Renal pelvis (tissue), 4 donors: Measurements from ENCODE around the gene KLHDC7B. TPM values are rescaled to one million over a fixed set of nuclear protein-coding genes. Genes with fewer than 3 reads are reported as not detected.

Experiments
- DNase-seq: peaks from one replicate; pipeline ENCODE4 v3.0.0-alpha.2; 2013
- polyA plus RNA-seq, 3 donors: library from polyadenylated mRNA; unstranded; fragments of 120-200 nt; gene quantifications; one replicate each; pipeline ENCODE4 v1.2.1, GENCODE V29; 2013; ENCODE audit not compliant: insufficient read length in 3 of 3

The KLHDC7B gene
- polyA plus RNA-seq, 3 donors, result 0.04 to 0.30 TPM; not detected in 1

DNA sequence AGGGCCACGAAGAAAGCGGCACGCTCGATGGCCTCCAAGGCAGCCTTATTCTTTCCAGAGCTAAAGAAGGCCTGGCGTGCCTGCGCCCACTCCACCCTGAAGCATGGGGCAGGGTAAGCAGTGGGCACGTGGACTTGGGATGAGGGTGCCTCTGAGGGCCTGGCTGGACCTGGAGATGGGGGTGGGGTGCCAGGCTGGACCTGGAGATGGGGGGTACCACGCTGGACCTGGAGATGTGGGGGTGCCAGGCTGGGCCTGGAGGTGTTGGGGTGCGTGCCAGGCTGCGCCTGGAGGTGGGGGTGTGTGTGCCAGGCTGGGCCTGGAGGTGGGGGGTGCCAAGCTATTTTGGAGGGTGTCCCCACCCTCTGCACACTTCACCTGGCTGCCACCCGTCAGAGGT, 27.3 kb downstream of the KLHDC7B start:
- no peak for DNase-seq

GRCh38 chr22:50573491-50574382, 28.0 kb downstream of the KLHDC7B start:
- no peak for DNase-seq

- no peak for DNase-seq
Measured at GRCh38 chr22:50574383-50574755, 28.7 kb downstream of the KLHDC7B start.

GRCh38 chr22:50575426-50575941, 29.8 kb downstream of the KLHDC7B start:
- no peak for DNase-seq

GRCh38 chr22:50576070-50576469, 30.4 kb downstream of the KLHDC7B start:
- DNase-seq, result peak; percentile 52

- DNase-seq, result no peak
Measured at GRCh38 chr22:50576806-50577696, 31.4 kb downstream of the KLHDC7B start.

DNA sequence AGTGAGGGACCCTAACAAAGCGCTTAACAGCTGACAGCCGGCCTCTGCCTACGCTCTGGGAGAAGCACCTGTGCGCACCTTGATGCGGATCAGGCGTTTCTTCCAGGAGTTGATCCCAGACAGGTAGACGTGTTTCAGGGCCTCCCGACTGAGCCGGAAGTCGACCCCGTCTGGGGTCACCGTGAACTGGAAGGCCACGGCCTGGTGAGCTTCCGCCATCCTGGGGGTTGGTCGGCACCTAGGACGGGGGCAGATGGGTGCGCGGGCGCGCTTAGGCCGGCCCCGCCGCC, 31.9 kb downstream of the KLHDC7B start:
- DNase-seq, result no peak

GRCh38 chr22:50577987-50578775, 32.5 kb downstream of the KLHDC7B start, which contains the start of gene CPT1B:
CPT1B (minus strand) TSS chr22:50578427; CDS start chr22:50577915, 512 bp downstream.
- DNase-seq, result no peak

- DNase-seq, result no peak
Measured at GRCh38 chr22:50578776-50579310, 33.1 kb downstream of the KLHDC7B start.

GRCh38 chr22:50579752-50580151, 34.1 kb downstream of the KLHDC7B start:
- DNase-seq, result no peak

DNA sequence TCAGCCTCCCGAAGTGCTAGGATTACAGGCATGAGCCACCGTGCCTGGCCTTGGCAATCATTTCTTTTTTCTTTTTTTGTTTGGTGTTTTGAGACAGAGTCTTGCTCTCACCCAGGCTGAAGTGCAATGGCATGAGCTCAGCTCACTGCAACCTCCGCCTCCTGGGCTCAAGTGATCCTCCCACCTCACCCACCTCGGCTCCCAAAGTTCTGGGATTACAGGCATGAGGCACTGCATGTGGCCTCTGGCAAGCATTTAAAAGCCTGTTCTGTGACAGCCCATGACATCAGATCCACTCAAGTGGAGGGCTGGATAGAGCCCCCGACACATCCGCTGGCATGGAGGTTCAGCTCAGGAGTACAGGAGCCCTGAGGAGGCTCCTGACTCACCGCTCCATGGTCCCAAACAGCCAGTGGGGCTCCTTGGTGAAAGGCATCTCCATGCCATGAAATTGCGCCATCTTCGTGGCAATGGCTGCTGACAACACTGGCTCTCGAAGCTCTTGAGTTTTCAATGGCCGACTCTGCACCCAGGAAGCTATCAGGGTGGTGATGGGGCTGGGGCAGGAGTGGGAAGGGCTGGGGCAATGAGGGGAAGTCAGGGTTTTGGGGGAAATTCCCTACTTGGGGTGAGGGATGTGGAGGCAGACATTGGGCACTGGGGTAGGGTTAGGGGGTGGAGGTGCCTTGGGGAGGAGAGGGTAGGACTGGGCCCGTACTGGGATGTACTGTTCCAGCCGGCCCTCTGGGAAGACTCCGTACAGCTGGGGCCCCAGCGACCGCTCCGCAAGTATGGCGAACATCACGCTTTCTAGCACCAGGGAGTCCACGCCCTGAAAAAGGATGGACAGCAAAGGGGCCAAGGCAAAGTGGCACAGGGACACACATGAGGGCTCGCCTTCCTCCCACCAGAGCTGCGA, 35.6 kb downstream of the KLHDC7B start:
- no peak for DNase-seq

DNA sequence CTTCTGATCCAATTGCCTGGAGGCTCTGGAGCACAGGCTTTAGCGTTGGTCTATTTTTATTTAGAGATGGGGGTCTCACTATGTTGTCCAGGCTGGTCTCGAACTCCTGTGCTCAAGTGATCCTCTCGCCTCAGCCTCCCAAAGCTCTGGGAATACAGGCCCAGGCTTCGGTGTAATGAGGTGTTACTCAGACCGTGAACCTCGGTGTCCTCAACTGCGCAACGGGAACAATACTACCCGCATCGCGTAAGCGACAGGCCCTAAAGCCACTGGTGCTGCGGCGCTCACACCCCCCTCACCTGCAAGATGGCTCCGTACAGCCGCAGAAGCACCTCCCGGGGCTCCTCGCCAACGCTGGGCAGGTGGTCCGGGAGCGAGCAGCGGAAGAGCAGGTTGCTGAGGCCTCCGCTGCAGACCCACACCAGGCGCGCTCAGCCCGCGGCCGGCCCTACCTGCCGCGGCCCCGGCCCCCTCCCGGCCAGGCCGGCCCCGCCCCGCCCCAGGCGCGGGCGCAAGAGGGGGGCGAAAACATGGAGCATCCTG, 36.3 kb downstream of the KLHDC7B start:
- no peak for DNase-seq

- peak; percentile 98 for DNase-seq
Measured at GRCh38 chr22:50582493-50583293, 37.0 kb downstream of the KLHDC7B start, which contains the start of gene CHKB. CHKB (minus strand) TSS chr22:50582849; CDS start chr22:50582781, 68 bp downstream.

GRCh38 chr22:50583294-50583861, 37.7 kb downstream of the KLHDC7B start:
- no peak for DNase-seq

- DNase-seq, result no peak
Measured at GRCh38 chr22:50584106-50585096, 38.7 kb downstream of the KLHDC7B start.

DNA sequence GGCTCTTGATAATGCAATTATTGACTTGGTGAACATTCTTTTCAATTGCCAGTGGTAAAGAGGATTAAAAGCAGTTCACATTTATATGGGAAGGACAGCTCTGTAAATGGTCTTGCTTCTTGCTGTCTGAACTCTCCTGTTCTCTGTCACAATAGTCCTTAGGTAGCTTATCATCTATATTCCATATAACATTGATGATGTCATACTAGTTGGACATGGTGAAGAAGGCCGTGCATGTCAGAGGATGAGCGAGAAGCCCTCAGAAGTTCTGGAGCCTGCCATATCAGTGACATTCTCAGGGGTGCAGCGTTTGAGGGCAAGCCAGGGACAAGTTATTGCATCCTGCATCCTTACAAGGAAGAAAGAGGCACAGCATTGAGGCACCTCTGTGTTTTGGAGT, 39.5 kb downstream of the KLHDC7B start:
- DNase-seq, result no peak

DNA sequence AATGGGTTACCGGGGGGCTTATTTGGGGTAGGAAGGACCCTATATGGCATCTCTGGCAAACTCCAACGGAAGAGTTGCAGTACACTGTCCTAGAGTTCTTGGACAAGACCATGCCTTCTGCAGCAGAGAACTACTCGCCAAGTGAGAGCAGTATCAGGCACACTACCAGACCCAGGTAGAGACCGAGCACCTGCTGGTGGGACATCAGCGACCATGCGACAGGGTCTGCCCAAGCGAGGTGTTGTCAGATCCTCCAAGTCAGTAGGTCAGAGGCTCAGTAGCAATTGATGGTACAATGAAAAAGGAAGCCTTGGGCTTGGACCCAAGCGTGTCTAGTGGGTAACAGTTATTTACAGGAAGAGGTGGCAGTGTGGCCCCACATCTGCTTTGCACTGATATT, 40.1 kb downstream of the KLHDC7B start:
- DNase-seq, result no peak
